Stimulated activated CD8-positive, alpha-beta memory T cell treated with anti-CD3 and anti-CD28 coated beads, Interleukin-7, amount 100 ng/mL, for 1 hour (primary cell): ENCODE data around the gene GOLGA2.

Experiments used
- DNase-seq, 2 donors: peaks; one replicate each; pipeline ENCODE4 v3.0.0-alpha.2; 2020; ENCODE audit warnings: low read depth in 2 of 2

The GOLGA2 gene

GRCh38 chr9:128257086-128257825 lies 18.6 kb downstream of the GOLGA2 start:
- DNase-seq, result no peak

- DNase-seq, result peak in 1 of 2 donors; percentile 37
These were observed 20.7 kb downstream of the GOLGA2 start for GRCh38 chr9:128254855-128255759.

- DNase-seq, result no peak
These were observed 21.4 kb downstream of the GOLGA2 start for GRCh38 chr9:128254362-128254761.

- no peak for DNase-seq
These were observed 21.8 kb downstream of the GOLGA2 start for GRCh38 chr9:128253991-128254346.

GRCh38 chr9:128253140-128253990 lies 22.4 kb downstream of the GOLGA2 start:
- DNase-seq, result no peak

DNA sequence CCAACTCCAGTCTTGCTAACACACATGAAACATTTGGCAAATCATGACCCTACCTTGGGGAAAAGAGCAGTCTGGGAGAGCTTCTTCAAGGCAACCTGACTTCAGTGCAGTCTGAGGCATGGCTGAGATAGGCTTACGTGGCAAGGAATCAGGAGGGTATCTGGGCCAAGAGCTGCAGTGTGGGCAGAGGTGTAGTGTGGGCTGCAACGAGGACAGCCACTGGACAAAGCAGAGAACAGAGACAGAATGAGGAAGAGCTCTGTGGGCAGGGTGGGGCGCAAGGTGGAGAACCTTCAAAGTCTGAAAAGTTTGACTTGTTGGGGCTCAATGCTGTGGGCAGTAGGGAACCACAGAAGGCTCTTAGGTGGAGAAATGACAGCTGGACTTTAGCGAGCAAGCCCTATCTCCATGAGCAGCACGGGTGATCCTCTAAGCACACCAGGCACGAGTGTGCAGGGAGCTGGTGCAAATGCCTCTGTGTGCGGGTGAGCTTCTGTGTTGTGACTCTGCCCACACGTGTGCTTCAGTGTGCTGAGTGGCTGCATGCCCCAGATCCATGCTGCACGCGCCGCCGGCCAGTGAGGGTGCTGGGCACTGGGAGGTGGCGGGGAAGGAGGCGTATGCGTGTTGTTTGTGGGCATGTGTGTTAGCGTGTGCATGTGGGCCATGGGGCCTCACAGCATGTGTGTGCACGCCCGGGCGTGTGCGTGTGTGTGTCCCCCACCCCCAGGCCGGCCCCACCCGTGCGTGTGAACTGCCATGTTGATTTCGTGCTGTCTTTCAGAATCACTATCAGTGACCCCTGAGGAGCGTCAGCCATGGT lies 23.3 kb downstream of the GOLGA2 start:
- DNase-seq, result no peak

DNA sequence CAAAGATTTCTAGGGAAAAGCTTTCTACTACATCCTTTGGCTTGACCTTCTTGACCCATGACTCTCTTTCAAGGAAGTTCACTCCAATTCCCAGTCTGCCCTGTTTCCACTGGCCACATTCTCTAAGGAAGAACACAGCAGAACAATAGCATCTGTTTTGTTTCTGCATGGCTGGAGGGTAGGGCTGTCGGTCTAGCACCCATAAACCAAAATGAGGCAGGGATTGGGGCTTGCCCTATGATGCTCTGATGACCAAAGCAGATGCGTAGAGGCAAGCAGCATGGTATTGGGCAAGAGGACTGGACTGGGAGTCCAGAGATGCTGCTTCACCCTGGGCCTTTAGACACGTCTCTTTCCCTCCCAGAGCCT lies 24.1 kb downstream of the GOLGA2 start:
- DNase-seq, result no peak

GRCh38 chr9:128250839-128251731 lies 24.7 kb downstream of the GOLGA2 start:
- no peak for DNase-seq

DNA sequence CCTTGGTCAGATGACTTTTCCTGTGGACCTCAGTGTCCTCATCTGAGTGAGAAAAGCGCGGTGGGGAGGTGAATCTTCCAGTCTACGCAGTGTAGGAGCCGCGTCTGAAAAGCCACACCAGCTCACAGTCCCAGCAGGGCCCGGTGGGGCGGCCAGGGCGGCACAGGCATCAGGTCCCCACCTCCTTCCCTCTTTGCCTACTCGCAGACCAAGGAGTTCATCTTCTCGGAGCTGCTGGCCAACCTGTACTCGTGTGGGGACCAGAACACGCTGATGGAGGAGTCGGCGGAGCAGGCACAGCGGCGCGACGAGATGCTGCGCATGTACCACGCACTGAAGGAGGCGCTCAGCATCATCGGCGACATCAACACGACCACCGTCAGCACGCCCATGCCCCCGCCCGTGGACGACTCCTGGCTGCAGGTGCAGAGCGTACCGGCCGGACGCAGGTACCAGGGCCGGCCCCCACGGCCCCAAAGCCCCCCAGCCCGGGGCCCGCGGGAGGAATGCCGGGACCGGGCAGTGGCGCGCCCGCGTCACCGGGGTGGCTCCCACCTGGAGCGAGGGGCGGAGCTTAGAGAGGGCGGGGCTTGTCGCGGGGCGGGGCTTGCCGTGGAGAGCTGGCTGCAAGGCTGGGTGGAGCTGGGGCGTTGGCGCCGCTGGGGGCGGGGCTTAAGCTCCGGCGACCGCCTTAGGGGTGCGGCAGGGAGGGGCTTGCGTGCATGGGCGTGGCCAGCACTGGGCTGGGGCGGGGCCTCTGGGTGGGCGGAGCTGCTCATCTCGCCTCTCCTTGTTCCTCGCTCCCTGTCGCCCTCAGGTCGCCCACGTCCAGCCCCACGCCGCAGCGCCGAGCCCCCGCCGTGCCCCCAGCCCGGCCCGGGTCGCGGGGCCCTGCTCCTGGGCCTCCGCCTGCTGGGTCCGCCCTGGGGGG lies 25.6 kb downstream of the GOLGA2 start:
- peak; percentile 97 to 100 for DNase-seq

GRCh38 chr9:128249558-128249907 lies 26.3 kb downstream of the GOLGA2 start:
- no peak for DNase-seq

DNA sequence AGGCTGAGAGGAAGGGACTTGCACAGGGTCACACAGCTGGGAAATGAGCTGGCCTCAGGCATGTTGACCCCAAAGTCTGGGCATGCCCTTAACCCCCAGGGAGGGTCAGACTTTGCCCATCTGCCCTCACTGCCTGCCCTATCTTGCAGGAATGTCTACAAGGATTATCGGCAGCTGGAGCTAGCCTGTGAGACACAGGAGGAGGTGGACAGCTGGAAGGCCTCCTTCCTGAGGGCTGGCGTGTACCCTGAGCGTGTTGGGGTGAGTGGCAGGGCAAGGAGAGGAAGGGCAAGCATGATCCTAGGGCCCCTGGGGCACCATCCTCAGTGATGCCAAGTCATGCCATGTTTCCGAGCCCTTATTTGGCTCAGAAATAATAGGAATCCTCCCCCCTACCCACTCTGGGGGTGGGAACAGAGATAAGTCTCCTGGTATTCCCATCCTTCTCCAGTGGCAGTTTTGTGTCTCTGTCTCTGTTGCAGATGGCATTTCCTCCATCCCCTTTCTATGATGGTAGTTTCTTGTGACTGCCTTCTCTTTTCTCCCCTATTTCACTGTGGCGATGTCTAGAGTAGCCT lies 28.5 kb downstream of the GOLGA2 start:
- no peak for DNase-seq

- no peak for DNase-seq
These were observed 29.3 kb downstream of the GOLGA2 start for GRCh38 chr9:128246471-128246870.

DNA sequence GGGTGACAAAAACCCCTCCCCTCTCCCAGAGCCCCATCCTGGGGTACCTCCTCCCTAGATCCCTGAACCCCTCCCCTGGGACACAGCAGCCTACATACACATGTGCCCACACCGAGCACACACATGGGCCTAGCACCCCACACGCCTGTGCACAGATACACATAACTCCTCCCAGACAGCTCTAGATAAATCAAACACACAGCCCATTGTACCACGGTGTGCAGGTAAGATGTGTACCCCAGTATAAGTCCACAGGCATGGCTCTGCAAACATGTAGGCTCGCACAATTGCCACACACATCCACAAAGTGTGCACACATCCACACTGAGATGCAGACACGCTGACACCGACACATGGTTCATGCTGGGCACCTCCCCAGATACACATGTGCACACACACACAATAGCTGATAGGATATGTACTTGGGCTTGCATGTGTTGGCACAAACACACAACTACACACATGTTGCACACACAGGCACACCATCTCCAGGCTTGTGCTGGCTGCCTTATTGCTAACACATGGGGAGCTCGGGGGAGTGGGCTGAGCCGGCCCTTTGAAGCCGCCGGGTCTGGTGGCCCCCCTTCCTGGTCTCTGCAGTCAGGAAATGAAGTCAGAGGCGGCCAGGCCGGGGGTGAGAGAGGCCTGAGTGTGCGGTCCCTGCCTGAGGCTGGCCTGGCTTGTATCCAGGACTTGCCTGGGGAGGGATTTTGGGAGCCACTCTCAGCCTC lies 30.2 kb downstream of the GOLGA2 start:
- no peak for DNase-seq

DNA sequence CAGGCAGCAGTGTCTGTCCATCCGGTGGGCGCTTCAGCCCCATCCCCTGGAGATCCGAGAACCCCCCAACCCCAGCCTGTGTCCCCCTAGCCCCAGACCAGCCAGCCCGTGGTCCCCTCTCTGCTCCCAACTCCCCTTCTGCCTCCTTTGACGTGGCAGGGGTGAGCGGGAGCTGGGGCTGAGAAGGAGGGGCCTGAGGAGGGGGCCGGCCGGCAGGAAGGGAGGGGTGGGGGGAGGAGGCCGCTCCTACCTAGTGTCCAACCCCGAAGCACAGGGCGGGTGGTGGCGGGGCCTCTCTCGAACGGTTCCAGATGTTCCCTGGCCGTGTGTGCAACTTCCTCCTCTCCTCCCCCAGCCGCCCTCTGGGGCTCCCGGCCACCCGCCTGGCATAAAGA lies 31.0 kb downstream of the GOLGA2 start:
- no peak for DNase-seq

GRCh38 chr9:128244091-128244836 lies 31.5 kb downstream of the GOLGA2 start:
- no peak for DNase-seq

- DNase-seq, result no peak
These were observed 32.4 kb downstream of the GOLGA2 start for GRCh38 chr9:128243215-128244018.

DNA sequence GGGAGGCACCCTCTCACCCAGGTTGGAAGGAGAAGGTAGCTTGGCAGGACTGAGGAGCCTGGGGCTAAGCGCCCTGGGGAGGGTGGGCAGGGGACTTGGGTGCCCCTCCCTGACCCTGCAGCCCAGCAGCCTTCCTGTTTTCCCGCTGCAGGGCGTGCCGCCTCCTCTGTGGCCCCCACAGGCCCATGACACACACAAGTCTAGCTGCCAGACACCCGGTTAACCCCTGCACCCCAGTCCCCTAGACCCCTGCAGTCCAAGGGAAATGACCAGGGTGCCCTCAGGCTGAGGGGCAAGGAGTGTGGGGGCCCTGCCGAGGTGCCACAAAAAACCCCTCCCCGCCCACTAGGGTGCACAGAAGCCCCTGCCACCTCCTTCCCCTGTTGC lies 33.0 kb downstream of the GOLGA2 start:
- DNase-seq, result no peak
